ENCODE data around the gene CCDC102A. TPM values are rescaled to one million over a fixed set of nuclear protein-coding genes. Genes with fewer than 3 reads are reported as not detected.

CCDC102A gene
- total and polyA plus RNA-seq, 9 of the 15 experiments (the other 6 are each of a cell fraction or from before 2014, with no cell fraction given), result 0.03 to 4.9 (median 1.4) TPM

DNA sequence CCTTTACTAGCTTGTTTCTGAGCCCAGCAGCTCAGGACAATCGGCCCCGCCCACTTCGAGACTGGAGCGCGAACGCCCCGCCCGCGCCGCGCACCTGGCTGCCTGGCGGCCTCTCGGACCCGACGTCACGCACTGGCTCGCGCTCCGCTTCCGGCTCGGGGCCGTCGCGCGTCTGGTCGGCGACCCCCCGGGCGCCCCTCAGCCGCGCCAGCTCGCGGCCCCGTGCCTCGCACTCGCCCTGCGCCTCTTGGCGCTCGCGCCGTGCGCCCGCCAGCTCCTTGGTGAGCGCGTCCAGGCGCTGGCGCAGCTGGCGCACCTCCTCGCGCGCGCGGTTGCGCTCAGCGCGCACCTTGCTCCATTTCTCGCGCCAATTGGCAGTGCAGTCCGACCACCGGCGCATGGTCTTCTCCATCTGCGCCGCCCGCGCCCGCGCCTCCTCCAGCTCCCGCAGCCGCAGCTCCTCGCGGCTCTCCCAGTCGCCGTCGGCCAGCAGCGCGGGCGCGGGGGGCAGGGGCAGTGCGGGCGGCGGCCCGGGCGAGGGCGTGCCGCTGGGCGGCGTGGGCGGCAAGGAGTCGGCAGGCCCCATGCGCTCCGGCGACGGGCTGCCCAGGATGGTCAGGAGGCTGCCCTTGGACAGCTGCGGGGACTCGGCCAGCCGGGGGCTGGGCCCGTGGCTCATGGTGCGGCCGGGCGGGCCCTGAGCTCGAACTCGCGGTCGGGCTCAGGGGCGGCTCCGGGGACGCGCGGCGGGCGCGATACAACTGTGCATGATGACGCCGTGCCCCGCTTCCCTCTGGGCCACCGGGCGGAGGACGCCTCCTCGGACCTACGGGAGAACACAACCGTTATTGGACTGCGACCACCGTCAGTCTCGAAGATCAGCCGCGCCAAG, 7.6 kb downstream of the CCDC102A start:
- no peak for FAIRE-seq
- peaks cover 15 to 44% of the 10 kb centered on the region in 2 experiments for H3K4me1 ChIP-seq (replicated peaks in 1 of 2; ENCODE audit: control insufficient read depth in 2 of 2, insufficient read depth in 2 of 2, low read length in 2 of 2)

More for the DNA sequence above, 7.6 kb downstream of the CCDC102A start:
- Histone ChIP-seq H4K20me1 (replicated peaks; ENCODE audit: control insufficient read depth, insufficient read depth, low read length) (no peaks in the 10 kb centered on the region), H2AFZ (ENCODE audit: low read depth, low read length) (no peak overlapping the region), H3K9me1 (ENCODE audit: control insufficient read depth, insufficient read depth, low read length) (no peaks in the 10 kb centered on the region), H3K9me3 (replicated peaks; ENCODE audit: control insufficient read depth, insufficient read depth, low read depth, low read length) (no peaks in the 10 kb centered on the region), H3K9ac (ENCODE audit: insufficient read depth in 1 of 2, low read depth in 2 of 2, low read length in 2 of 2) (no peak overlapping the region), H3K79me2 (ENCODE audit: control insufficient read depth, insufficient read depth, low read length) (no peaks in the 10 kb centered on the region), H3K36me3 (ENCODE audit: control insufficient read depth, insufficient read depth, low read length) (no peaks in the 10 kb centered on the region), H3K4me2 (ENCODE audit: insufficient read depth, low read length) (no peak overlapping the region), H3K27ac (ENCODE audit: extremely low read depth, low read depth, low read length) (no peak overlapping the region), H3K27me3 (ENCODE audit: control insufficient read depth in 2 of 2, insufficient read depth in 2 of 2, low read length in 2 of 2) (no peaks in the 10 kb centered on the region; a peak in 1 of 5 replicates), H3K4me3 (no peak overlapping the region)
- WGBS (ENCODE audit: insufficient coverage, low coverage, missing lambda C conversion rate), result 99% methylated on average over 37 of the region's 126 CpGs
- in situ Hi-C loops (cut with MboI) (no loop called here), intact Hi-C loops (cut with micrococcal nuclease) (no loop called here)
- POLR2A ChIA-PET, result interaction anchor here (0.5 to 1.1 kb wide), 3 partner anchors 8 to 229 kb away, joined by 3 to 8 read pairs (median 5); no protein-coding TSS in a partner anchor
- CTCF ChIA-PET (ENCODE audit: low intra/inter-chr PET ratio), result no interaction called here
- DNase-seq (ENCODE audit: extremely low read depth in 1 of 4, low spot score in 3 of 4) (peak in 1 of 4 experiments; percentile 1), ATAC-seq (no peak)
- no TSS peak for BruUV-seq (replicated peaks)
- TF ChIP-seq, protein P1, sequence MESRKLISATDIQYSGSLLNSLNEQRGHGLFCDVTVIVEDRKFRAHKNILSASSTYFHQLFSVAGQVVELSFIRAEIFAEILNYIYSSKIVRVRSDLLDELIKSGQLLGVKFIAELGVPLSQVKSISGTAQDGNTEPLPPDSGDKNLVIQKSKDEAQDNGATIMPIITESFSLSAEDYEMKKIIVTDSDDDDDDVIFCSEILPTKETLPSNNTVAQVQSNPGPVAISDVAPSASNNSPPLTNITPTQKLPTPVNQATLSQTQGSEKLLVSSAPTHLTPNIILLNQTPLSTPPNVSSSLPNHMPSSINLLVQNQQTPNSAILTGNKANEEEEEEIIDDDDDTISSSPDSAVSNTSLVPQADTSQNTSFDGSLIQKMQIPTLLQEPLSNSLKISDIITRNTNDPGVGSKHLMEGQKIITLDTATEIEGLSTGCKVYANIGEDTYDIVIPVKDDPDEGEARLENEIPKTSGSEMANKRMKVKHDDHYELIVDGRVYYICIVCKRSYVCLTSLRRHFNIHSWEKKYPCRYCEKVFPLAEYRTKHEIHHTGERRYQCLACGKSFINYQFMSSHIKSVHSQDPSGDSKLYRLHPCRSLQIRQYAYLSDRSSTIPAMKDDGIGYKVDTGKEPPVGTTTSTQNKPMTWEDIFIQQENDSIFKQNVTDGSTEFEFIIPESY (CRISPR knock-in tag; IDR thresholded peaks at IDR 0.05), result peak; percentile 70; the same call in 1 of the 2 replicates
- no peak for TF ChIP-seq NCOA1 (IDR thresholded peaks at IDR 0.05; ENCODE audit: low read depth)

Measured in K562 (cell line).